G401 (cell line): ENCODE data around the gene RALGAPA2. TPM values are rescaled to one million over a fixed set of nuclear protein-coding genes. Genes with fewer than 3 reads are reported as not detected.

Experiments used
- DNase-seq: peaks from one replicate; pipeline ENCODE4 v3.0.0-alpha.2; 2015; ENCODE audit warnings: low spot score
- in situ Hi-C: cut with HindIII; loops from 2 replicates; pipeline ENCODE4 v1.10.0; 2016; ENCODE audit warnings: low sequenced_read_pairs, mixed read lengths
- total RNA-seq: library from RNA; depleted of rRNA; stranded (reverse); fragments of >200 nt; shearing (Covaris generic); gene quantifications from 2 replicates; pipeline ENCODE4 v1.2.3, GENCODE V29; 2014

Gene RALGAPA2
- total RNA-seq, 1 experiment from 2014 or later = 8.6 TPM

DNA sequence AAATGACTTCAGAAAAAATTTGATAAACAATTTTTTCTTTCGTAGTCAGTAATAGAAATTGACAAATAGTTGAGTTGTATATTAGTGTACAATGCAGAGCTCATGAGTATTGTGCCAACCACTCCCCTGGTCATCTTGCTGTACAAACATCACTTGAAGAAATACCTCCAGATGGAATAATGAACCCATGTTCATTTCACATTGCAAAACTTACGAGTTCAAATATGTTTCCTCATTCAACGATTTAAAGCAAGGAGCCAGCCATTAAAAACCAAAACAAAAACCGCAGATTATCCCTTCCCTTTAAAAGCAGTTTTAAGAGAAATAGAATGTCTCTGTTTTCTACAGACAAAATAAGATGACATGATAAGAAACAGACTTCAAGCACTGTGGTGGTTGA is 62.5 kb downstream of the RALGAPA2 start:
- DNase-seq = no peak
- in situ Hi-C loops = no loop called here

DNA sequence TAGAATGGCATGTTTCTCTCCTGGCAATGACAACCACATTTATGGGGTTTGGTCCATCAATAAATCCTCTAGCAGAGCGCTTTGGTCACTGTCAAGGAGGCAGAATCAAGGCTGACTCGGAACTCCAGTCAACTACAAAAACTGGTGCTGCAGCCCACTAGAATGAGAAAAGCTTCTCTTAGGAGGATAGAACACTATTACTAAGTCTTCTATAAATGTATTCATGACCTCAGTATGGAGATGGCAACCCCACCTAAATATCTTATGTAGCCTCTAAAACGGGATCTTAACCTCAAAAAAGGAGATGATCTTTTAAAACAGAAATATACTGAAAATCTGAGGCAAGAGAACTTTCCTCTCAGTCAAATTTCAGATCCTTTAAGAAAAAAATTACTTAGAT is 68.5 kb downstream of the RALGAPA2 start:
- in situ Hi-C loops = no loop called here
- no peak for DNase-seq

DNA sequence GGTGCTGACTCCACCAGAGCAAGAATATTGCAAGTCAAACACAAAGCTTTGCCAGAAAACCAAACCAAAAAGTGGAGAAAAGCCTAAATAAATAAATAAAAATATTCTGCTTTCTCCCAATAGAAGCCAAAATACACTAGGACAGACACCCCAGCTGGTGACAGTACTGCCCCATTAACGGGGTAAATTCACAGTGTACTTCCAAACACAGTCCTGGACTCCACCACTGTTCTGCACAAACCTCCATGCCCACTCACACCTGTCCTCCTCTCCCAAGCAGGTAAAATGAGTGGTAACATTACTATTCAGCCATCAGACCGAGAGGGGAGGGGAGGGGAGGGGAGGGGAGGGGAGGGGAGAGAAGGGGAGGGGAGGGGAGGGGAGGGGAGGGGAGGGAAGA is 70.7 kb downstream of the RALGAPA2 start:
- DNase-seq = no peak
- in situ Hi-C loops = no loop called here

DNA sequence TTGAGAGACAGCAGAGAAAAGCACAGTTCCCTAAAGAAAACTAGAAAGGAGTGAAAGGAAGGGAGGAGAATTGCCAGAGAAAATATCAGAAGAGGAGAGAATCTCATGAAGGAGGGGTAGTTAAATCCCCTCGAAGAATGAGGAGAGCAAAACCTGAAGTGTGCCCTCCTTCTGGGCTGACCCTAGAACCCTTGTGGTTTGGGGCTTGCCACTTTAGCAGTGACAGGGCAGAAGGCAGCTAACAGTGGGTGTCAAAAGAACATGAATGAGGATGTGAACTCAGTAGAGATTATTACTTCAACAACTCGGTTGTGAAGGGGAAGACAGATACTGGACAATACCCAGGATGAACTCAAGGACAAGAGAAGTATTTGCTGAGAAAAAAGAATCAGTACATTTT is 73.6 kb downstream of the RALGAPA2 start:
- DNase-seq = no peak
- in situ Hi-C loops = no loop called here

DNA sequence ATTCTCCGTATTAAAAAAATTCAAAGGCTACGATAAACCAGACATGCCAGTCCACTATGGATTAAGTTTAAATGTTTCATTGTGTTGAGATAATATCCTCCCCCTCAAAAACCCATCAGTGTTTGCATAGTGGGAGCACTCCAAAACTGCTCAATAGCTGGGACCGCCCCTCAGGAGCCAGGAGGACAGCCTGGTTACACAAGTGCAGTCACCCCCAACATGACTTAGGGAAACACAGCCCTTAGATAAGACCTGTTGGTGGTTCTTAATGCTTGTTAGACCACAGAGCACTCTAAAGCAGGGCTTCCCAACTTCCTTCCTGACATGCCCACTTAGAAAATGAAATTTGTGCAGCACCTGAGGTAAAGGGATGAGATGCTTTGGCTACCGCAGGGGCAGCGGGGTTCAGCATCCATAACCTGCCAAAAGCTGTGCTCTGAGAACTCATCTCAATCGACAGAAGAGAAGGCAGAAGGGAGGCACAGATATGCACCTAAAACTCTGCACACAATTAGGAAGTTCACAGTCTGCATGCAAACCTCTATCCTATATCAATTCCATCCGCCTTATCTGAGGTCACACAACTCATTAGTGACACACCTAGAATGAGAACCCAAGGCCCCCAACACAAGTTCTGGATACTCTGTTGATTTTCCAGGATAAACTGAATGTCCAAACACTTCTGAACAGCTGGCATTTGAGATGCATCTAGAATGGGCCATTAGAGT is 74.3 kb downstream of the RALGAPA2 start:
- no peak for DNase-seq
- in situ Hi-C loops = no loop called here

DNA sequence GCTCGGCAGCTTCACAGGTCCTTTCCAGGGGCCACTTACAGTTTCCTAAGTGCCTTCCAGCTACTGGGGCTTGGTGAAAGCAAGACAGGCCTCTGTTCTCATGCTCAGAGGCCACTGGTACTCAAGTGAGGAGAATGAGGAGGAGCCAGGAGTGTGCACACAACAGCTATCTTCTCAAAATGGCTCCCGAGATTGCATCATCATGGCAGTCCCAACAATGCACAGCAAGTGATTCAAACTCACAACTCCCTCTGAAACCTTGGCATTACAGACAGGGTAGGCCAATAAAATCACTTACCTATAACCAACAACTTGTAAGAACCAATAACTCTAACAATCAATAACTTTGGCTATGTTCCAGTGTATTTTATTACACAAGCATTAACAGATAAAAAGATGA is 77.4 kb downstream of the RALGAPA2 start:
- in situ Hi-C loops = no loop called here
- no peak for DNase-seq

DNA sequence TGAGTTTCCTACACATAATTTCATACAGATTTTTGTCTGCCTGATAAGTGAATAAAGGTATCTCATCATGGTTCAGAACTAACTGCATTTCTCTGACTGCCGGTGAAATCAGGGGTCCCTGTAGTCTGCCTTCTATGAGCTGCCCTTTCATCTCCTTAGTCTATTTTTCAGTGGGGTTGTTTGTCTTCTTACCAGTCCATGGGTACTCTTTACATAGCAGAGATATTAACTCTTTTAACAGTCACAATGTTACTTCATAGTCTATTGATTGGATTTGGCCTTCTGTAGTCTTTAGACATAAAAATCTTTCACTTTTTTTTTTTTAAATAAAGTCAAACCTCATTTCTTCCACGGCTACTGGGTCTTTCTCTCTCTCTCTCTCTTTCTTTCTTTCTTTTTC is 79.8 kb downstream of the RALGAPA2 start:
- no peak for DNase-seq
- in situ Hi-C loops = no loop called here

DNA sequence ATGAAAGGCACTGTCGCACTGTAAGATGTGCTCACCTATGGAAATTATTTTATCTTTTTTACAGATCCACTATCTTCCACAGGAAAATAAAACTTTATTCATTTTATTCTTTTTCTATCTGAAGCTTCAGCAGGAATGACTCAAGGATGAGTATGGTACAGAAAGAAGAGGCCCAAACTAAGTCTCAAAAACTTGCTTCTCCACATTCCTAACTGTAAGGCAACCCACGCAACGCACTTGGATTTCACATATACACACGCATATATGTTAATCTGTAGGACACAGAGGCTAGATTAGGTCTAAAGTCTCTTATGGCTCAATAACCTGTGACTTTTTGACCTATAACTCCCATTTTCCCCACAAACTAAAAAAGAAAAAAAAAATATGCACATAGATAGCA is 81.9 kb downstream of the RALGAPA2 start:
- DNase-seq = no peak
- in situ Hi-C loops = no loop called here

DNA sequence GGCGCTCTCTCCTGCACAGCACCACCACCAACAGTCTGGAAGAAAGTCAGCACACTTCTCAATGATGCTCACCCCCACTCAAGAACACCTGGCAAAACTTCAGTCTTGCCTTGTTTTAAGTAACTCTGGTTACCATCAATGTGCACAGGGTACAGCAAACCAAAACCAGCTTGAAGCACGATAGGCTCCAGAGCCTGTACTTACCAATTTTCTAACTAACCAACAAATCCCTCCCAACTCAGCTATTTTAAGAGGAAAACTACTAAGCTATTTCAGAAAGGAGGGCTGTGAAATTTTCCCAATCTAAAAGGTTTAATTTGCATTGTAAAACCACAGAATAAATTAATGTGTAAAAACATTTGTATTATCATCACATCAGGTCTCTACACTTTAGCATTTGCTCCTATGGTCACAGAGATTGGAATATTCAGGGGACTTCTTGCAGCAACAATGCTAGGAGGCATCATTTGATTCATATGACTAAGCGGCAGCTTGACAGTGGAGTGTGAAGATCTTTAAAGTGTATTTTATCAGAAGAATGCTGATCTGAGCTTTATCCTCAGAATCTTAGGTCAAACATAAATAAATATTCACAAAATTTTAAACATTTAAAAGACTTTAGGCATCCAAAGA is 82.8 kb downstream of the RALGAPA2 start:
- no peak for DNase-seq
- in situ Hi-C loops = no loop called here

DNA sequence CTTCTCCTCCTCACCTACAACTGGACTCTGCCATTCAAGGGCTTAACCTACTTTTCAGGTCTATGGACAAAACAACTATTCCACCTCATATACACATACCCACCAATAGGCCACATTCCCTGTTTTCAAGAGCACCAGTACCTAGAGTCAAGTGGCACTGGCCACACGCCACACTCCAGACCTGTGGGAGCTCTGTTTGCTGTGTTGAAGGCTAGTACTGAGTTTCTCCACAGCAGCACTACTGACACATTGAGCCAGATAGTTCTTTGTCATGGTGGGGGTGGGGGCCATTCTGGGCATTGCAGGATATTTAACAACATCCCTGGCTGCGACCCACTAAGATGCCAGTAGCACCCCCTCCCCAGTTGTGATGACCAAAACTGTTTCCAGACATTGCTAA is 84.1 kb downstream of the RALGAPA2 start:
- DNase-seq = no peak
- in situ Hi-C loops = no loop called here

DNA sequence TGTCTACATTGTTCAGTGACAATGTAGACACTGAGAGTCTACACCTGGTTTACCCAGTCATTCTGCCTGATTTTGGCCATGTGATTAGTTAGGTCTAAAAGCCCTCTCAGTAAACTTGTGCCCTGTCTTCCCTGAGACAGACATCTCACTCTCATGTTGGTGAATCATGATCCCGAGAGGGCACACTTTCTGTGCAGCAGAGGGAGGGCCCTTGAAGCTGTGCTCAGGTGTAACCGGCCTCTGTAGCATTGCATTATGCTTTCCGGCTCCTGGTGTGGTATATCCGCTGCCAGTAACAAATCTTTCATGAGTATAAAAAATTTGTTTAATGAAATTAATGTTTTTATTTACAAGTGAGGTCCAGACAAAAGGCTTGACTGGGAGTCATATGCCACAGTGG is 85.0 kb downstream of the RALGAPA2 start:
- no peak for DNase-seq
- in situ Hi-C loops = no loop called here

DNA sequence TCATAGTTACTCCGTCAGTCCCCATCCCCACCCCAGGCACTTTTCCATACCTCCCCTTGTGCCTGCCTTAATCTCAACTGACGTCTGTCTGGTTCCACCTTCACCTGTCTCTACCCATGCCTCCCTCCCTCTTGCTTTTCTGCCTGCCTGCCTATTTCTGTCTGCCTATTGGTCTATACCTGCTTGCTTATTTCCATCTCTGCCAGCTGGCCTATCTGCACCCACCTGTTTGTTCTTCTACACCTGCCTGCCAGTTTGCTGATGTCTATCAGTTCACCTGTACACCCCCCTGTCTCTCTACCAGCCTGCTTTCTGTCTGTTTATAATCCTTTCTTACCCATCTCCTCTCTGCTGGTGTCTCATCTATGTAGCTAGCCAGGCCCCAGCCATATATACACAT is 87.5 kb downstream of the RALGAPA2 start:
- DNase-seq = no peak
- in situ Hi-C loops = no loop called here

DNA sequence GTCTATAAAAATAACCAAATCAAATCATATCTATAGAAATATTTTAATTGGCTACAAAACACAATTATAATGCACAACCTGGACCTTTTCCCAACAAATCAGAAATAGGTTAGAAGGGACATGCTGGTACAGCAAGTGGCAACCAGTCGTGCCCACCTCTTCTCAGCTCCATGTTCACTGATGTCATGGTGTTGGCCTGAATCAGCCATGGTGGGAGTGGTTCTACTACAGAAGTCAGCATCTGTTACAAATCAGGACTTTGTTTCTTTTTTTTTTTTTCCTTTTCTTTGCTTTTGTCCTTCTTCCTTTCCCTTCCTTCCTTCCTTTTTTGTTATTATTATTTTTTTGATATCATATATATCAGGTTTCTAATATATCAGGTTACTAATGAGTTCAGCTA is 91.2 kb downstream of the RALGAPA2 start:
- no peak for DNase-seq
- in situ Hi-C loops = no loop called here

DNA sequence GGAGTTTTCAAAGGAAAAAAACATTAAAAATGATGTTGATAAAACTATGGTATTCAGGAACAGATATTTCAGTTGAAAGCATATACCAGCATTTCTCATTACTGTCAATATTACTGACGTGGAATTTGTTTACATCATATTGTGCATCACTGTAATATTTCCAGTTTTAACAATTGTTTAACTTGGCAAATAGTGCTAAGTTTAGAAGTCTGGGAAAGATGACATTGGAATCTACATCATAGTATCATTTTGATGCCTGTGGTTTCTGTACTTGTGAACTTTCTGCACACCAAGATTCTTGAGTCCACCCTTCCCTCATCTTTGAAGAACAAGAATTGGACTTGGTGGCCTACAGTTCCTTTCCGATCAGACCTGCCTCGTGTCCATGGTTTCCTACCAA is 98.1 kb downstream of the RALGAPA2 start:
- no peak for DNase-seq
- in situ Hi-C loops = no loop called here

DNA sequence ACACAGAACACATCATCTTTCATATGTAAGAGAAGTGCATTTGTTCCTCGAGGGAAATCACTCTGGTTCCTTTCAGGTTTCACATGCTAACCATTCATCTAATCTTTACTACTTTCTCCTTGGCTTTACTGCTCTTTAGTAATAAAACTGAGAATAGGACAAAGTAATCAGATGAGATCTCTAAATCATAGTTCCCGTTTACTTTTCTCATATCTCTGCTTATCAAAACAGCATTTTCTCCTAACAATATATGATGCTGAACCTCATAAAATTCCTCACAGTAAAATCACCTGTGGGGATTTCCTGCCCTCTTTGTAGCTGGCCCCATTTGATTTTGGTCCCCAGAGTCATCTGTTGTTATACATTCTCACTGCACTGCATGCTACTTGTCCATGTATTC is 100.2 kb downstream of the RALGAPA2 start:
- DNase-seq = no peak
- in situ Hi-C loops = no loop called here

DNA sequence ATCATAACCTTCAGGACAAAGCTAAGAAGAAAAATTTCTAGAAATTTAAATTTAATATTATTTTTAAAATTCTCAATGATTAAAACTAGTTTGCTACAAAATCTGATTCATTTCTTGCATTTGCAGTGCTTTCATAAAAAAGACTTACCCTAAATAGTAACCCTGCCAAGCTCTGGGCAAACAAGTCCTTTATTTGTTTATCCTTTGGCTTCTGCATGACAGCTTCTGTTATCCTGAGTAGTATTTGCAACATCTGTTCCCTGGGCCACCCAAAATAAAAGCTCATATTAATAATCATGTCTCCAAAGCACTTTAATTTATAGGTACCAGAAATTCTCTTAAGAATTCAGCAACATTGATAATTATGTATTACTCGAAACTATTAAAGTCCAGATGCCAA is 101.3 kb downstream of the RALGAPA2 start:
- no peak for DNase-seq
- in situ Hi-C loops = no loop called here

DNA sequence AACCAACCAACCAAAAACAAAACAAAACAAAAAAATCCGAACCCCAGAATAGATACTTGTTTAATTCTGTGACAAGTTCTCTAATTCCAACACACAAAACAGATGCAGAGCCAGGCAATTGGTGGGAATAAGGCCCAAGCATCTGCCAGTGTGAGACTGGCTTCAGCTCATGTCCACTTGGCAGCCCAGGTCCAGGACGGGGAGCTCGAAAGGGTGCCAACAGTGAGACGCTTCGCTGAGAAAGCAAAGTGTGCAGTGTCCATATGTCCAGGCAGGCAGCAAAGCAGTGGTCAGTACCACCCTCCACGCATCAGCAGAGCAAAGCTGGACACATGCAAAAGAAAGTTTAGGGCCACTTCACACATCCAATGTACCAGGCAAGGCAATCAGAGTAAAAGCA is 102.9 kb downstream of the RALGAPA2 start:
- in situ Hi-C loops = no loop called here
- peak; percentile 70 for DNase-seq

DNA sequence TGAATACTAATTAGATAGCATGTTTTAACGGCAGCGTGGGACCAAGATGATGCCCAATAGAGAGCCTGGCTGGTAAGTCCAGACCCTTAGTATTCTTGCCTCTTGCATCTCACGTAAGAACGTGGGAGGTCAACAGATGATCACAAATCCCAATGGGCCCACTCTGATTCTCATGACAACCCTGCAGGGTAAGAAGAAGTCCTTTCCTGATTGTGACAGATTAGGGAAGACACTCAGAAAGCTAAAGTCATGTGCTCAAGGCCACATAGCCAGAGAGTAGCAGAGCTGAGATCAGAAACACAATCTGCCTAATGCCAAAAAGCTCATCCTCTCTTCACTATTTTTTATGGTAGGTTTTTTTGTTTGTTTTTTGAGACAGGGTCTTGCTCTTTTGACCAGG is 103.8 kb downstream of the RALGAPA2 start:
- in situ Hi-C loops = no loop called here
- no peak for DNase-seq

DNA sequence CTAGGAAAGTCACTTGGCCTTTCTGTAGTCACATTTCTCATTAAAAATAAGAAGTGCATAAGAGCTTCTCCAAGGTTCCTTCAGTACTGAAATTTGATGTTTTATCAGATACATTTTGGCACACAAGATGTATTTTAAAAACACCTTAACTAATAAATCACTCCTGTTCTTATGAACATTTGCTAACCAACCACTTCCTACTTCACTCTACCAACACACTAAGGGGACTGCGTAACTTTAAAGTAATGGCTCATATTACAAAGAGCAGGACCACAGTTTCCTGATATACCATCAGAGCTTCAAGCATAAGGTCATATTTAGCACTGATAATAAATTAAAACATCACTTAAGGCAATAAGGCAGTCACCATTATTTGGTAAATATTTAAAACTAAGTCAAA is 104.4 kb downstream of the RALGAPA2 start:
- DNase-seq = no peak
- in situ Hi-C loops = no loop called here

DNA sequence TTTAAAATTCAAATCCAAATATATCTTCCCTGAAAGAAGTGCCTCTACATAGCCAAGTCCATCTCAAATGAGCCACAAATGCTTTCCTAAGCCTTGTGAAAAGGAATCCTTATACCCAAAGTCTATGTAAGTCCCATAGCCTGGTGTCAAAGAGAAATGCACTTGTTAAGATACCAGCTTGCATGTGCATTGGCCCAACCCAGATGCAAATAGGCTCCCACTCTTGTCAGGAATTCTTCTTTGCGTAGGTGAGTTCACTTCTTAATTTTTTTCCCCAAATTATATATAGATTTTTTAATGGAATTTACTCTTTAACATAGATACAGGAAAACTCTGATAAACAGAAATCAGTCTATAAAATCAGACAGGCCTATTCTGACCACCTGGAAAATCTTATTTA is 105.6 kb downstream of the RALGAPA2 start:
- no peak for DNase-seq
- in situ Hi-C loops = no loop called here

DNA sequence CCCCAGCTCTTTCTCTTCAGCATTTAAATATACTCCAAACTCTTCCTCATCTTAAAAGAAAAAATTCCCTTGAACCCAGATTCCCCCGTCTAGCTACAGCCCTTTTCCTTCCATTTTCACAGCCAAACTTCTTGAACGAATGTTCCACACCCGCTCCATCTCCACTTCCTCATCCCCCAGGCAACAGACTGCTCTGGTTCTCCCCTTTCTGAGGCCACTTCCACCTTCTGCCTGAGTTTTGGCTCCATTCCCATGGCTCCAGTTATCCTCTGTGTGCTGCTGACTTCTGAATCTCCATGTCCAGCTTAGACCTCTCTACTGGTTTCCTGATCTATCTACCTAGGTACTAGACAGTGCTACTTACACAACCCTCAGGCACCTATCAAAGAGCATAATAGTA is 106.4 kb downstream of the RALGAPA2 start:
- DNase-seq = peak; percentile 11
- in situ Hi-C loops = no loop called here
